Measurements from ENCODE around the gene RPH3AL. TPM values are rescaled to one million over a fixed set of nuclear protein-coding genes. Genes with fewer than 3 reads are reported as not detected.
"Not testable (repeated sequence)": the region's sequence is repeated elsewhere in the genome, so short reads cannot be mapped to it uniquely, and the experiment has no call there.

RPH3AL gene
- polyA plus RNA-seq, 1 experiment: 4.0 TPM

GRCh38 chr17:238071-238963 is 114.3 kb downstream of the RPH3AL start:
- no peak for DNase-seq (ENCODE audit: low read depth)
- Histone ChIP-seq H3K27me3 (ENCODE audit: control insufficient read depth, insufficient read depth, low read length) (no peaks in the 10 kb centered on the region; the same call in 1 of the 2 replicates), H3K36me3 (ENCODE audit: control insufficient read depth, insufficient read depth, low read length) (no peaks in the 10 kb centered on the region), H3K4me3 (ENCODE audit: low read depth, low read length) (no peak overlapping the region)
- ChIA-PET CTCF (no interaction called here), POLR2A (no interaction called here)
- no peak for TF ChIP-seq CTCF (IDR thresholded peaks at IDR 0.05; ENCODE audit: insufficient read depth, low read depth, low read length)

GRCh38 chr17:237406-237955 is 115.1 kb downstream of the RPH3AL start:
- H3K4me3 ChIP-seq (ENCODE audit: low read depth, low read length): no peak overlapping the region
- POLR2A ChIA-PET: no interaction called here
- CTCF ChIA-PET: no interaction called here
- DNase-seq (ENCODE audit: low read depth): no peak
- no peak for TF ChIP-seq CTCF (IDR thresholded peaks at IDR 0.05; ENCODE audit: insufficient read depth, low read depth, low read length)
- H3K36me3 ChIP-seq (ENCODE audit: control insufficient read depth, insufficient read depth, low read length): no peaks in the 10 kb centered on the region
- no peaks in the 10 kb centered on the region; the same call in 1 of the 2 replicates for H3K27me3 ChIP-seq (ENCODE audit: control insufficient read depth, insufficient read depth, low read length)

GRCh38 chr17:236641-237405 is 115.8 kb downstream of the RPH3AL start:
- no peak for DNase-seq (ENCODE audit: low read depth)
- ChIA-PET CTCF (interaction anchor here (1.2 kb wide), 1 partner anchor 24 kb away, joined by 3 read pairs; no protein-coding TSS in a partner anchor), POLR2A (no interaction called here)
- TF ChIP-seq CTCF (IDR thresholded peaks at IDR 0.05; ENCODE audit: insufficient read depth, low read depth, low read length): no peak
- no peak overlapping the region for H3K4me3 ChIP-seq (ENCODE audit: low read depth, low read length)
- H3K36me3 ChIP-seq (ENCODE audit: control insufficient read depth, insufficient read depth, low read length): no peaks in the 10 kb centered on the region
- no peaks in the 10 kb centered on the region; the same call in 1 of the 2 replicates for H3K27me3 ChIP-seq (ENCODE audit: control insufficient read depth, insufficient read depth, low read length)

- CTCF ChIA-PET: interaction anchor here (1.2 kb wide), 1 partner anchor 25 kb away, joined by 3 read pairs; no protein-coding TSS in a partner anchor
- POLR2A ChIA-PET: no interaction called here
- no peak for TF ChIP-seq CTCF (IDR thresholded peaks at IDR 0.05; ENCODE audit: insufficient read depth, low read depth, low read length)
- H3K4me3 ChIP-seq (ENCODE audit: low read depth, low read length): no peak overlapping the region
- DNase-seq (ENCODE audit: low read depth): no peak
- no peaks in the 10 kb centered on the region for H3K36me3 ChIP-seq (ENCODE audit: control insufficient read depth, insufficient read depth, low read length)
- H3K27me3 ChIP-seq (ENCODE audit: control insufficient read depth, insufficient read depth, low read length): no peaks in the 10 kb centered on the region; the same call in 1 of the 2 replicates
These were observed 116.6 kb downstream of the RPH3AL start for GRCh38 chr17:235831-236640.

GRCh38 chr17:234994-235830 is 117.4 kb downstream of the RPH3AL start:
- H3K27me3 ChIP-seq (ENCODE audit: control insufficient read depth, insufficient read depth, low read length); H3K4me3 ChIP-seq (ENCODE audit: low read depth, low read length); H3K36me3 ChIP-seq (ENCODE audit: control insufficient read depth, insufficient read depth, low read length); POLR2A ChIA-PET; CTCF ChIA-PET; DNase-seq (ENCODE audit: low read depth): not testable (repeated sequence)

- H3K27me3 ChIP-seq (ENCODE audit: control insufficient read depth, insufficient read depth, low read length); H3K36me3 ChIP-seq (ENCODE audit: control insufficient read depth, insufficient read depth, low read length); DNase-seq (ENCODE audit: low read depth); H3K4me3 ChIP-seq (ENCODE audit: low read depth, low read length); CTCF ChIA-PET; POLR2A ChIA-PET: not testable (repeated sequence)
These were observed 118.2 kb downstream of the RPH3AL start for GRCh38 chr17:234163-234993.
